Subcutaneous abdominal adipose tissue (tissue), 5 donors: Measurements from ENCODE around the gene IRX4.

Source experiments
- H3K27ac ChIP-seq: one replicate; pipeline ENCODE4 v1.7.0; 2013; ENCODE audit warnings: low read depth, mild to moderate bottlenecking, inconsistent platforms, low read length, moderate library complexity
- H3K27me3 ChIP-seq, 5 donors: one replicate each; pipeline ENCODE4 v1.7.0; 2013; ENCODE audit warnings: low read length in 5 of 5, inconsistent platforms in 1 of 5; ENCODE audit not compliant: control insufficient read depth in 5 of 5, insufficient read depth in 4 of 5
- H3K36me3 ChIP-seq, 5 donors: one replicate each; pipeline ENCODE4 v1.7.0; 2013; ENCODE audit warnings: low read length in 5 of 5; ENCODE audit not compliant: control insufficient read depth in 5 of 5, insufficient read depth in 5 of 5
- H3K4me1 ChIP-seq, 5 donors: one replicate each; pipeline ENCODE4 v1.7.0; 2013; ENCODE audit warnings: low read length in 5 of 5, mild to moderate bottlenecking in 3 of 5, moderate library complexity in 1 of 5; ENCODE audit not compliant: control insufficient read depth in 5 of 5, insufficient read depth in 5 of 5
- H3K4me3 ChIP-seq, 5 donors: one replicate each; pipeline ENCODE4 v1.7.0; 2013; ENCODE audit warnings: low read length in 5 of 5, low read depth in 1 of 5
- H3K9ac ChIP-seq, 5 donors: one replicate each; pipeline ENCODE4 v1.7.0; 2013; ENCODE audit warnings: low read length in 5 of 5, mild to moderate bottlenecking in 4 of 5, moderate library complexity in 3 of 5
- H3K9me3 ChIP-seq, 5 donors: one replicate each; pipeline ENCODE4 v1.7.0; 2013; ENCODE audit warnings: low read length in 5 of 5; ENCODE audit not compliant: control insufficient read depth in 5 of 5
- donor health status: healthy.
- donor health status: healthy.
- donor health status: healthy.
- donor health status: healthy.
- donor health status: healthy.

Gene IRX4

DNA sequence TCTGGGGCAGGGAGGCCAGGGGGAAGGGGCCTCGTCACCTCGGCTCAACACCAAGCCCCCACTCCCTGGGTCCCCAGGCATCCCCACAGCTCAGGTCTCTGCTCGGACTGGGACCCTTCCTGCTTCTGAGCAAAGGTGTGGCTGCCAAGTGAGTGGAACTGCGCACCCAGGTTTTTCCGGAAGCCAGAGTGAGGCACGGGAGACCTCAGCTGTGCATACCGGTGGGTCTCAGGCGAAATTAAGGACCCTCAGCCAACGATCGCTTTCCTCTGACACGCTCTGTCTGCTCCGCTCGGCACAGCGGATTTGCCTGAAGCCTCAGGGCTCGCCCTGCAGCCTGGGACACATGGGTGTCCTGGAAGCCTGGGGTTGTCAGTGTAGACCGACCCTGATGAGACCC, 41.0 kb upstream of the IRX4 start:
- H3K27me3 ChIP-seq, result peaks cover 10 to 28% (median 26%) of the 10 kb centered on the region in 5 donors
- no peaks in the 10 kb centered on the region for H3K9me3 ChIP-seq
- no peak overlapping the region for H3K9ac ChIP-seq

DNA sequence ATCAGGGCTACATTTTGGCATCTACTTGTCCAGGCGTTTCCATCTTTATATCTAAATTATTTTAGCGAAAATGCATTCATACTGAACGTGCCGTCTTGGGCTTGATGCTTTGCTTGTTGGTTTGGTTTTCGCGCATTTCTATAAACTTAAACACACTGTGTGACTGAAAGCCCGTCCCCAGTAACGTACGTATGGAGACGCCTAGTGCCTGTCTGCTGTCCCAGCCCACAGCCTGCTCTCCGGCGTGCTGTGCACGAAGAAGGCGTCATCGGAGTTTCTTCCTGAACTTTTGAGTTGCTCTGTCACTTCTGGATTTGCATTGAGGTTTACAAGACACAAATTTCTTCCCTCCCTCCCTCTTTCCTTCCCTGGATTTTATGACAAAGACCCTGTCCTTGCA, 40.6 kb upstream of the IRX4 start:
- H3K36me3 ChIP-seq, result no peaks in the 10 kb centered on the region
- no peak overlapping the region for H3K9ac ChIP-seq

More for the DNA sequence above, 41.0 kb upstream of the IRX4 start:
- H3K36me3 ChIP-seq, result no peaks in the 10 kb centered on the region
- no peaks in the 10 kb centered on the region for H3K4me1 ChIP-seq
- no peak overlapping the region for H3K27ac ChIP-seq
- H3K4me3 ChIP-seq, result no peak overlapping the region

GRCh38 chr5:1921711-1922110, 39.0 kb upstream of the IRX4 start:
- Histone ChIP-seq H3K4me3 (no peak overlapping the region), H3K36me3 (no peaks in the 10 kb centered on the region), H3K27ac (no peak overlapping the region), H3K9ac (no peak overlapping the region), H3K27me3 (peaks cover 14 to 24% (median 16%) of the 10 kb centered on the region in 5 donors), H3K9me3 (no peaks in the 10 kb centered on the region), H3K4me1 (no peaks in the 10 kb centered on the region)

More for the DNA sequence above, 40.6 kb upstream of the IRX4 start:
- Histone ChIP-seq H3K27me3 (peaks cover 13 to 30% (median 24%) of the 10 kb centered on the region in 5 donors), H3K4me3 (no peak overlapping the region), H3K9me3 (no peaks in the 10 kb centered on the region), H3K27ac (no peak overlapping the region), H3K4me1 (no peaks in the 10 kb centered on the region)

GRCh38 chr5:1919750-1920149, 37.0 kb upstream of the IRX4 start:
- H3K9me3 ChIP-seq, result peaks cover 1 to 7% (median 3%) of the 10 kb centered on the region in 5 donors
- H3K27ac ChIP-seq, result no peak overlapping the region
- no peak overlapping the region for H3K9ac ChIP-seq
- H3K4me3 ChIP-seq, result no peak overlapping the region
- peaks cover 10 to 20% (median 14%) of the 10 kb centered on the region in 5 donors for H3K27me3 ChIP-seq
- no peaks in the 10 kb centered on the region for H3K36me3 ChIP-seq
- H3K4me1 ChIP-seq, result no peaks in the 10 kb centered on the region

DNA sequence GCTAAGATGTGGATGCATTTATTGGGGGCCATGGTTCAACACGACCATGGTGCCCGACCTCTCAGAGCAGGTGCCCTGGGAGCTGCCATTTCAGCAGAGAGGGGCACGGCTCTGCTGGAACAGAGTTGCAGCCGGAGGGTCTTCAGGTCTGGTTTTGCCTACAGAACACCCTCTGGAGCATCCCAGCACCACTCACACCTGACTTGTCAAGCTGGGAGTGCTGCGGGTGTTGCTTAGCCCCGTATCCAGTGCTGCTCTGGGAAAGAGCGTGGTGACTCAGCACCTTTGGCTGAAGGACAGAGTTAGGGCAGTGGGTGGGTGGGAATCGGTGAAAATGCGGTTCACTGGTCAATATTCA, 36.5 kb upstream of the IRX4 start:
- H3K27ac ChIP-seq, result no peak overlapping the region
- H3K36me3 ChIP-seq, result no peaks in the 10 kb centered on the region
- H3K4me1 ChIP-seq, result no peaks in the 10 kb centered on the region
- H3K27me3 ChIP-seq, result peaks cover 10 to 20% (median 14%) of the 10 kb centered on the region in 5 donors
- peaks cover 4 to 11% (median 9%) of the 10 kb centered on the region in 5 donors for H3K9me3 ChIP-seq
- H3K9ac ChIP-seq, result no peak overlapping the region
- H3K4me3 ChIP-seq, result no peak overlapping the region

DNA sequence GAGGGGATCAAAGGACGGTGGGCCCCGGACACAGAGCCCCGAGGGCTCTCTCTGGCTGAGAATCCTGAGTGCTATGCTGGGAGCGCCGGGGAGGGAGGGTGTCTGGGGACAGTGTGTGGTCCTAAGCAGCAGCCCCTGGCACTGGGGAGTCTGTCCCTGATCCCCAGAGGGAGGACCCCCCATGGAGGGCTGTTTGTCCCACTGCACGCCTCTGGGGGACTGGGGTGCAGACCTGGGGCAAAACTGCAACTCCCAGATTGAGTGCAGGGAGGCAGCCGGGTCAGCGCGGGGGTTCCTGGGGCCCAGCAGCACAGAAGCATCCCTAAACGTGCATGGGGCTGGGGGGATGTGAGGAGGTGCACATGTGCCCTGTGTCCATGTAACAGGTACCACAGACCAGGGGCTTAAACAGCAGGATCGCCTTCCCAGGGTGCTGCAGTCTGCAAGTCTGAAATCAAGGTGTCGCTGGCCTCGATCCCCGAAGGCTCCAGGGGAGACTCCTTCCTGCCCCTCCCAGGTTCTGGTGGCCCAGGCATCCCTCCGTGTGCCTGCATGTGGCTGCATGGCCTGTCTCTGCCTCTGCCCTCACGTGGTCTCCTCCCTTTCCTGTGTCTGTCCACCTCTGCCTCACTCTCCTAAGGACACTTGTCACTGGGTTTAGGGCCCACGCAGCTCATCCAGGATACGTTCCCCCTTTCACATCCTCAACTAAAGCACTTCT, 35.9 kb upstream of the IRX4 start:
- Histone ChIP-seq H3K9ac (no peak overlapping the region), H3K27me3 (peaks cover 8 to 15% (median 10%) of the 10 kb centered on the region in 5 donors), H3K9me3 (peaks cover 4 to 11% (median 9%) of the 10 kb centered on the region in 5 donors), H3K4me1 (no peaks in the 10 kb centered on the region), H3K4me3 (no peak overlapping the region), H3K27ac (no peak overlapping the region), H3K36me3 (no peaks in the 10 kb centered on the region)

GRCh38 chr5:1917830-1918487, 35.2 kb upstream of the IRX4 start:
- Histone ChIP-seq H3K9ac (no peak overlapping the region), H3K36me3 (no peaks in the 10 kb centered on the region), H3K4me3 (no peak overlapping the region), H3K9me3 (peaks cover 4 to 11% (median 9%) of the 10 kb centered on the region in 5 donors), H3K27ac (no peak overlapping the region), H3K4me1 (no peaks in the 10 kb centered on the region), H3K27me3 (peaks cover 7 to 19% (median 10%) of the 10 kb centered on the region in 5 donors)

DNA sequence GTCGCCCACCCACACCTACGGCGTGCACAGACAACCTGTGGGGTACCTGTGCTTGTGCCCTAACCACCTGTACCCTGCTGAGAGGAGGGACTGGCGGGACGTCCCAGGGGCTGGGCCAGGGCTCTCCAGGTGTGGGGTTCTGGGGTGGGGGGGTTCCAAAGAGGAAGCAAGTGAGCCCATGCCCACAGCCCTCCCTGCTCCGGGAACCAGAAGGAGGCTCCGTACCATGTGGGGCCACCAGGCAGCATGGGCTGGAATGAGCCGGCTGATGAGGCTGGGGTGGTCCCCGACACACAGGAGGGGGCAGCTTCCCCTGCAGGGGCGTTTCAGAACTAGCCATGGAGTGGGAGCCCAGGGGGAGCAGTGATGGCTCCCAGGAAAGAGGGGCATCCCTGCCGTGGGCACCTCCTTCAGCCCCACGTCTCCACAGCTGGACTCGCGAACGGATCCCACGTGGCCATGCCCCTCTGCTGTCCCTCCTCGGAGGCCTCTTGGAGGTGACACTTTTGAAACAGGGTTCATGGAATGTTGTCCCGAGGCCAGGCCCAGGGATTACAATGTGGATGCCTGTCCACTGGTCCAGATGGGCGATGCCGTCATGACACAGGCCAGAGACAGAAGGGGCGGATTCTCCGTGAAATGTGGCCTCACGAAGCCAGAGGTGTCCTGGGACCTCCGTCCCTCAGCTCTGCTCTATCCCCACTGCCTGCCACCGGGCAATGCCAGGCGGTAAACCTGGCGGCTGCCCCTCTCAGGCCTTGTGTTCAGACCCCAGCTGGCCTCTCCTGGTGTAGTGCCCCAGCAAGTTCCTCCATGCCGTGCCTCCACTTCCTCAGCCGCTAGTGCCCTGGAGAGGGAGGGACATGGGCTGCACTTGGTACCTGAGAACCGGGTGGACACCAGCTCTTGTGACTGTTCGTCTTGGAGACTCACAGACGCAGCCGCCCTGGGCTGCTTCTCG, 33.6 kb upstream of the IRX4 start:
- Histone ChIP-seq H3K36me3 (no peaks in the 10 kb centered on the region), H3K4me3 (no peak overlapping the region), H3K27ac (no peak overlapping the region), H3K9me3 (peaks cover 4 to 11% (median 9%) of the 10 kb centered on the region in 5 donors), H3K9ac (no peak overlapping the region), H3K4me1 (no peaks in the 10 kb centered on the region), H3K27me3 (peaks cover 7 to 20% (median 10%) of the 10 kb centered on the region in 5 donors)

- Histone ChIP-seq H3K27ac (no peak overlapping the region), H3K27me3 (peaks cover 7 to 20% (median 10%) of the 10 kb centered on the region in 5 donors), H3K36me3 (no peaks in the 10 kb centered on the region)
Measured at GRCh38 chr5:1915316-1915715, 32.6 kb upstream of the IRX4 start.

More at GRCh38 chr5:1915316-1915715, 32.6 kb upstream of the IRX4 start:
- peaks cover 4 to 11% (median 9%) of the 10 kb centered on the region in 5 donors for H3K9me3 ChIP-seq
- no peak overlapping the region for H3K4me3 ChIP-seq
- no peaks in the 10 kb centered on the region for H3K4me1 ChIP-seq
- H3K9ac ChIP-seq, result no peak overlapping the region
